Right lobe of liver (tissue), 6 donors: ENCODE data around the gene YY2. TPM values are rescaled to one million over a fixed set of nuclear protein-coding genes. Genes with fewer than 3 reads are reported as not detected.
A peak's percentile ranks its signal among the peaks of the same experiment; 100 is the strongest.

Experiments
- ATAC-seq, 4 donors: fragments of 200-7000 bp; cut with Tn5 transposase; one replicate each; pipeline ENCODE4 v1.9.1; 2020; ENCODE audit warnings: mild to moderate bottlenecking in 4 of 4, moderate library complexity in 4 of 4
- DNase-seq, 3 donors: peaks; one replicate each; pipeline ENCODE4 v3.0.0-alpha.2; 2020
- H3K27ac ChIP-seq, 3 donors: fragments of 200-600 bp; one replicate each; pipeline ENCODE4 v1.8.0; 2022
- H3K27me3 ChIP-seq, 2 donors: fragments of 200-600 bp; one replicate each; pipeline ENCODE4 v1.8.0; 2022
- H3K36me3 ChIP-seq, 4 donors: fragments of 200-600 bp; sonication (generic) in 1 of 4; one replicate each; pipeline versions ENCODE4 v1.5.1 to v1.8.0; 2017 to 2022; ENCODE audit warnings: control low read depth in 1 of 4
- H3K4me1 ChIP-seq, 4 donors: fragments of 200-600 bp; sonication (generic) in 1 of 4; one replicate each; pipeline versions ENCODE4 v1.5.1 to v1.8.0; 2017 to 2022; ENCODE audit warnings: control low read depth in 1 of 4
- H3K4me3 ChIP-seq, 3 donors: fragments of 200-600 bp; one replicate each; pipeline ENCODE4 v1.8.0; 2022
- H3K9me3 ChIP-seq, 4 donors: fragments of 200-600 bp; sonication (generic) in 1 of 4; one replicate each; pipeline versions ENCODE4 v1.5.1 to v1.8.0; 2017 to 2022; ENCODE audit warnings: control low read depth in 1 of 4
- CTCF ChIP-seq, 4 donors: fragments of 200-600 bp in 3 of 4; fragments of 450-650 bp in 1 of 4; IDR thresholded peaks; one replicate each; pipeline versions ENCODE4 v1.5.1 to v1.8.0; 2016 to 2022; ENCODE audit warnings: antibody characterized with exemption in 4 of 4, mild to moderate bottlenecking in 2 of 4
- POLR2A ChIP-seq: fragments of 450-650 bp; IDR thresholded peaks from one replicate; pipeline ENCODE4 v1.6.1; 2017; ENCODE audit warnings: antibody characterized with exemption, mild to moderate bottlenecking
- WGBS: methylation state at CpG from one replicate; pipeline ENCODE4 v1.1.6; 2018; ENCODE audit warnings: low coverage, low lambda C conversion rate; ENCODE audit not compliant: insufficient coverage; ENCODE audit errors: missing lambda C conversion rate; 5-methylcytosine and 5-hydroxymethylcytosine counted together
- intact Hi-C, 2 donors: fragments of 100-400 bp; cut with DNase I; formaldehyde crosslinking; loops; one replicate each; pipeline versions ENCODE4 v1.11.2 to v1.14.1; 2022
- total RNA-seq, 6 experiments: library from RNA; depleted of rRNA in 2 of 6; stranded (reverse); fragments of >200 nt in 2 of 6; fragmentation: NEBNext Ultra II Directional in 3 of 6; extraction: Animal tissue kit (Norgen Biotek cat#: 25700) in 3 of 6; gene quantifications; one replicate each; pipeline versions ENCODE4 v1.1.0 to v1.2.4, GENCODE V29; 2016 to 2023
- donor health status: DM: no; HTN: yes; CAD: no.
- donor health status: DM: no; HTN: no; CAD: no.
- donor health status: DM: no; HTN: no; CAD: no.
- donor health status: DM: no; HTN: yes; CAD: no.
- donor health status: DM: no; HTN: yes; CAD: no.

The YY2 gene
- total RNA-seq, 6 experiments from 2014 or later: 0.44 to 1.5 (median 1.0) TPM

GRCh38 chrX:21837056-21837455 lies 18.7 kb upstream of the YY2 start:
- Histone ChIP-seq H3K27me3 (no peaks in the 10 kb centered on the region), H3K27ac (no peak overlapping the region), H3K9me3 (no peaks in the 10 kb centered on the region), H3K36me3 (no peaks in the 10 kb centered on the region), H3K4me1 (no peaks in the 10 kb centered on the region), H3K4me3 (no peak overlapping the region)
- no peak for ATAC-seq
- TF ChIP-seq CTCF (IDR thresholded peaks at IDR 0.05) (no peak), POLR2A (no peak)
- no peak for DNase-seq
- WGBS: 45% methylated on average over 2 of the region's 2 CpGs
- intact Hi-C loops: no loop called here

GRCh38 chrX:21838937-21839333 lies 16.9 kb upstream of the YY2 start:
- DNase-seq (no peak), ATAC-seq (peak; percentile 10 to 65 (median 38))
- Histone ChIP-seq H3K4me3 (peak overlapping the region; percentile 53 to 67 (median 62)), H3K4me1 (peaks cover 0 to 3% (median 0%) of the 10 kb centered on the region in 4 donors), H3K27me3 (no peaks in the 10 kb centered on the region), H3K27ac (peak overlapping the region; percentile 69 to 79 (median 75)), H3K9me3 (no peaks in the 10 kb centered on the region), H3K36me3 (no peaks in the 10 kb centered on the region)
- TF ChIP-seq POLR2A (no peak), CTCF (IDR thresholded peaks at IDR 0.05) (no peak)
- 19% methylated on average over 4 of the region's 4 CpGs for WGBS
- intact Hi-C loops: no loop called here

GRCh38 chrX:21839334-21840192 lies 16.2 kb upstream of the YY2 start, which contains the start of gene MBTPS2:
Gene MBTPS2 (plus strand): TSS chrX:21839617. CDS start chrX:21839735, 118 bp downstream.
- H3K36me3 ChIP-seq: no peaks in the 10 kb centered on the region
- H3K27me3 ChIP-seq: no peaks in the 10 kb centered on the region
- peaks cover 0 to 3% (median 0%) of the 10 kb centered on the region in 4 donors for H3K4me1 ChIP-seq
- peak; percentile 78 to 84 (median 83) for DNase-seq
- 19% methylated on average over 26 of the region's 61 CpGs for WGBS
- H3K27ac ChIP-seq: peak within 1 kb of the TSS; percentile 69 to 79 (median 75)
- ATAC-seq: peak; percentile 96 to 98 (median 97)
- H3K9me3 ChIP-seq: no peaks in the 10 kb centered on the region
- peak; percentile 60 for TF ChIP-seq POLR2A
- TF ChIP-seq CTCF (IDR thresholded peaks at IDR 0.05): peak in 1 of 4 donors; percentile 6
- intact Hi-C loops: no loop called here
- H3K4me3 ChIP-seq: peak within 1 kb of the TSS; percentile 53 to 67 (median 62)

GRCh38 chrX:21840193-21840545 lies 15.6 kb upstream of the YY2 start:
- H3K4me3 ChIP-seq: peak overlapping the region; percentile 53 to 67 (median 62)
- ATAC-seq: no peak
- H3K27ac ChIP-seq: peak overlapping the region; percentile 69 to 79 (median 75)
- H3K27me3 ChIP-seq: no peaks in the 10 kb centered on the region
- TF ChIP-seq POLR2A (no peak), CTCF (IDR thresholded peaks at IDR 0.05) (no peak)
- H3K4me1 ChIP-seq: peaks cover 0 to 3% (median 0%) of the 10 kb centered on the region in 4 donors
- 12% methylated on average over 6 of the region's 6 CpGs for WGBS
- no peak for DNase-seq
- H3K9me3 ChIP-seq: no peaks in the 10 kb centered on the region
- intact Hi-C loops: no loop called here
- no peaks in the 10 kb centered on the region for H3K36me3 ChIP-seq
